DND-41 (cell line): ENCODE results near the gene SBK3.

Experiments
- ATAC-seq: fragments of 200-7000 bp; cut with Tn5 transposase; 3 replicates; pipeline ENCODE4 v1.9.1; 2021; ENCODE audit warnings: low read depth; ENCODE audit not compliant: insufficient read depth
- DNase-seq: peaks from one replicate; pipeline ENCODE4 v3.0.0-alpha.2; 2020
- H2AFZ ChIP-seq: 2 replicates; pipeline ENCODE4 v1.6.0; 2012; ENCODE audit warnings: low read depth, low read length
- H3K27ac ChIP-seq: 2 replicates; pipeline ENCODE4 v1.5.1; 2012; ENCODE audit warnings: low read length, inconsistent platforms
- H3K27me3 ChIP-seq: fragments of 200-600 bp; sonication (generic); 2 replicates; pipeline ENCODE4 v1.6.0; 2012; ENCODE audit warnings: low read length, mild to moderate bottlenecking, inconsistent platforms; ENCODE audit not compliant: insufficient read depth, poor library complexity
- H3K36me3 ChIP-seq: 2 replicates; pipeline ENCODE4 v1.5.1; 2012; ENCODE audit warnings: low read length, inconsistent platforms; ENCODE audit not compliant: insufficient read depth
- H3K4me1 ChIP-seq: 2 replicates; pipeline ENCODE4 v1.5.1; 2012; ENCODE audit warnings: mild to moderate bottlenecking, low read length; ENCODE audit not compliant: insufficient read depth
- H3K4me2 ChIP-seq: 2 replicates; pipeline ENCODE4 v1.6.0; 2012; ENCODE audit warnings: mild to moderate bottlenecking, moderate library complexity, low read length, inconsistent platforms; ENCODE audit not compliant: insufficient read depth
- H3K4me3 ChIP-seq, 2 experiments: fragments of 200-600 bp in 1 of 2; shearing (Covaris generic) in 1 of 2; 2 replicates each; pipeline ENCODE4 v1.5.1; 2012 to 2016; ENCODE audit warnings: inconsistent platforms in 2 of 2, low read length in 2 of 2, mild to moderate bottlenecking in 2 of 2, low read depth in 1 of 2, moderate library complexity in 1 of 2
- H3K79me2 ChIP-seq: 2 replicates; pipeline ENCODE4 v1.6.0; 2012; ENCODE audit warnings: low read length, inconsistent platforms; ENCODE audit not compliant: insufficient read depth
- H3K9ac ChIP-seq: 2 replicates; pipeline ENCODE4 v1.6.0; 2012; ENCODE audit warnings: low read depth, mild to moderate bottlenecking, inconsistent platforms, low read length, moderate library complexity
- H3K9me3 ChIP-seq: 2 replicates; pipeline ENCODE4 v1.5.1; 2012; ENCODE audit warnings: low read length, moderate library complexity, mild to moderate bottlenecking, inconsistent platforms; ENCODE audit not compliant: insufficient read depth, severe bottlenecking
- H4K20me1 ChIP-seq: 2 replicates; pipeline ENCODE4 v1.6.0; 2012; ENCODE audit warnings: low read length; ENCODE audit not compliant: insufficient read depth
- CTCF ChIP-seq: IDR thresholded peaks from 2 replicates; pipeline ENCODE4 v1.5.1; 2012; ENCODE audit warnings: borderline replicate concordance, low read length, moderate library complexity, mild to moderate bottlenecking; ENCODE audit not compliant: poor library complexity, severe bottlenecking; ENCODE audit errors: extremely low read depth
- EZH2 ChIP-seq: IDR thresholded peaks from 3 replicates; pipeline ENCODE4 v1.6.1; 2012; ENCODE audit warnings: borderline replicate concordance, low read depth, mild to moderate bottlenecking, moderate library complexity, low read length, inconsistent platforms; ENCODE audit not compliant: severe bottlenecking

The SBK3 gene

GRCh38 chr19:55552206-55552605, 6.9 kb upstream of the SBK3 start:
- no peak for ATAC-seq
- Histone ChIP-seq H3K9ac (no peak overlapping the region), H3K4me2 (no peak overlapping the region), H3K79me2 (no peaks in the 10 kb centered on the region), H4K20me1 (no peaks in the 10 kb centered on the region), H3K4me1 (no peaks in the 10 kb centered on the region), H3K36me3 (no peaks in the 10 kb centered on the region), H3K27ac (no peak overlapping the region), H2AFZ (no peak overlapping the region), H3K4me3 (no peak overlapping the region), H3K27me3 (no peaks in the 10 kb centered on the region), H3K9me3 (no peaks in the 10 kb centered on the region)
- no peak for DNase-seq
- no peak for TF ChIP-seq EZH2
- TF ChIP-seq CTCF = no peak

GRCh38 chr19:55550321-55550650, 4.9 kb upstream of the SBK3 start:
- no peaks in the 10 kb centered on the region for H3K4me1 ChIP-seq
- H2AFZ ChIP-seq = no peak overlapping the region

GRCh38 chr19:55549500-55550320, 4.4 kb upstream of the SBK3 start:
- no peak for DNase-seq
- Histone ChIP-seq H3K4me2 (no peak overlapping the region), H3K9me3 (no peaks in the 10 kb centered on the region), H2AFZ (no peak overlapping the region), H3K4me1 (no peaks in the 10 kb centered on the region), H3K79me2 (no peaks in the 10 kb centered on the region), H3K4me3 (no peak overlapping the region), H3K27ac (no peak overlapping the region), H3K9ac (no peak overlapping the region), H4K20me1 (no peaks in the 10 kb centered on the region), H3K27me3 (no peaks in the 10 kb centered on the region), H3K36me3 (no peaks in the 10 kb centered on the region)
- no peak for TF ChIP-seq EZH2
- no peak for TF ChIP-seq CTCF
- ATAC-seq = no peak

More at GRCh38 chr19:55550321-55550650, 4.9 kb upstream of the SBK3 start:
- Histone ChIP-seq H3K27me3 (no peaks in the 10 kb centered on the region), H3K79me2 (no peaks in the 10 kb centered on the region), H3K4me2 (no peak overlapping the region), H3K9ac (no peak overlapping the region), H3K9me3 (no peaks in the 10 kb centered on the region), H3K36me3 (no peaks in the 10 kb centered on the region), H3K27ac (no peak overlapping the region), H4K20me1 (no peaks in the 10 kb centered on the region), H3K4me3 (no peak overlapping the region)
- TF ChIP-seq EZH2 (no peak), CTCF (no peak)
- DNase-seq (no peak), ATAC-seq (no peak)
